GM19239 (cell line): ENCODE measurements around the gene ZNF416.
A peak's percentile ranks its signal among the peaks of the same experiment; 100 is the strongest.

Experiments
- DNase-seq: peaks from one replicate; pipeline ENCODE4 v3.0.0; 2011; ENCODE audit warnings: low spot score; ENCODE audit not compliant: insufficient read length
- FAIRE-seq: peaks from 2 replicates; lab custom pipeline; 2011; peaks lifted over from hg19 to GRCh38; lab: Jason Lieb, UNC

Gene ZNF416

DNA sequence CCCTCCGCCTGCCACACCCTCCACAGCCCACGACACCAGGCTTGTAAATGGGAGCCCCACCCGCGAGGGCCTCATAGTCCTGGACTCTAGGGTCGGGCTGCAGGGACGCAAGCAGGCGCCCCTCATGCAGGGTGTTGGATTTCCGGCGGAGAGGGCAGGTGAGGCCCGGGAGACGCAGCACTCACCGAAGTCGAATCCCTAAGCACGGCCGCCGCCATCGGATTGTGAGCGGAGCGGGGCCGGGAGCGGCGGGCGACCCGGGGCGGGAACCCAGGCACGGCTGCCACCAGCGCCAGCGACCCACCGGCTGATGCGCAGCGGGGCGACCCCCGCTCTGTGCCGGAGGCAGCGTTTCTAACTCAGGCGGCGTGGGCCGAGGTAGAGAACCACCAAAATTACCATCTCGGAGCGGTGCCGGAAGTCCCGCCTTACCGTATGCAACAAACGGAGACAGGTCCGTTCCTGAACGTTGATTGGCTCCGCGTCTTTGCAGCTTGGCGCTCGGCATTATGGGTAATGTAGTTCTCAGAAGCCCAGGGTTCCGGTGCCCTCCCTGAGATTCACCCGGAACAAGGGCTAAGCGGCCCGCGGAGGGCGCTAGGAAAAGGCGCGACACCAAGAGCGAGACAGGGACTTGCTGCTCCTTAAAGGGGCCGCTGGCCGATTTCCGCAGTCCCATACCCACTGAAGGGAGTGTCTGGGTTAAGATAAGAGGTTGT, at the start of gene ZNF416:
Gene ZNF416, minus strand, starts transcription at position 425 of the 719 bp plus-strand sequence. Its CDS starts 207 bp downstream, at position 218.
- FAIRE-seq (peak; percentile 99), DNase-seq (peak; percentile 91)

DNA sequence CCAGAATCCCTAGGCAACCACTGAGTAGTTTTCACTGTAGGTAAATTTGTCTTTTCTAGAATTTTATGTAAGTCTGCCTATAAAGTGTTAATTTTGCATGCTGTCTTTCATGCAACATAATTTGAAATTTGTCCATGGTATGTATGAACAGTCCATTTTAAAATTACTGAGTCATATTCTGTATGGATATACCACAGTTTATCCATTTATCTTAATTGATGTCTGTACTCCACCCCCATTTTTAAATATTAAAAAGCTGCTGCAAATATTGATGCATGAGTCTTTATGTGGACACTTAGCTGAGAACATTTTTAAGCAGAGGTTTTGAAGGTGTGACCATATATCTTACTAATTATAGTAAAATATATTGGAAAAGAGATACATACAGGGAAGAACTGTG, 44.4 kb upstream of the ZNF416 start:
- DNase-seq (no peak), FAIRE-seq (no peak)

DNA sequence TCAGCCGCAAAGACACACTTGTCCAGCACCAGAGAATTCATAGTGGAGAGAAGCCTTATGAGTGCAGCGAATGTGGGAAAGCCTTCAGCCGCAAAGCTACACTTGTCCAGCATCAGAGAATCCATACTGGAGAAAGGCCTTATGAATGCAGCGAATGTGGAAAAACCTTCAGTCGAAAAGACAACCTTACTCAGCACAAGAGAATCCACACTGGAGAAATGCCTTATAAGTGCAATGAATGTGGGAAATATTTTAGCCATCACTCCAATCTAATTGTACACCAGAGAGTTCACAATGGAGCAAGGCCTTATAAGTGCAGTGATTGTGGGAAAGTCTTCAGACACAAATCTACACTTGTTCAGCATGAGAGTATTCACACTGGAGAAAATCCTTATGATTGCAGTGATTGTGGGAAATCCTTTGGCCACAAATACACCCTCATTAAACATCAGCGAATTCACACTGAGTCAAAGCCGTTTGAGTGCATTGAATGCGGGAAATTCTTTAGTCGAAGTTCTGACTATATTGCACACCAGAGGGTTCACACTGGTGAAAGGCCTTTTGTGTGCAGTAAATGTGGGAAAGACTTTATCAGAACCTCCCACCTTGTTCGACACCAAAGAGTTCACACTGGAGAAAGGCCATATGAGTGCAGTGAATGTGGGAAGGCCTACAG, 42.1 kb upstream of the ZNF416 start:
- no peak for FAIRE-seq
- no peak for DNase-seq

DNA sequence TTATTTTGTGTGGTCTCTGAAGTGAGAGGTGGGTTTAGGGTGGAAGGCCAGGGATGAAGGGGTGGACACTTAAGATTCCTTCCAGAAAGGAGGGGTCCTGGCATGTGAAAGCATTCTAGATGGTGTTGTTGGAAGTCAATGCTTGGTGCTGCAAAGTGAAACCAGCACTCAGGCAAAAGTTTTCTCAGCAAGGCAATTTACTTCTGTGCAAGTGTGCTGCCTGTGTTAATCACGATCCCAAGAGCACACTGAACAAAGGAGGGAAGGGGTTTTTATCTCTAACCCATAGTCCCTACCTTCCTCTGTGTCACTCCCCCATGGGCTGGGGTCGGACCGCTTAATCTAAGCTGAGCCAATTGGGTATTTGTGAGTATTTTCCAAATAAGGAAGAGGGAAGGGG, 36.6 kb upstream of the ZNF416 start:
- no peak for DNase-seq
- FAIRE-seq = no peak

DNA sequence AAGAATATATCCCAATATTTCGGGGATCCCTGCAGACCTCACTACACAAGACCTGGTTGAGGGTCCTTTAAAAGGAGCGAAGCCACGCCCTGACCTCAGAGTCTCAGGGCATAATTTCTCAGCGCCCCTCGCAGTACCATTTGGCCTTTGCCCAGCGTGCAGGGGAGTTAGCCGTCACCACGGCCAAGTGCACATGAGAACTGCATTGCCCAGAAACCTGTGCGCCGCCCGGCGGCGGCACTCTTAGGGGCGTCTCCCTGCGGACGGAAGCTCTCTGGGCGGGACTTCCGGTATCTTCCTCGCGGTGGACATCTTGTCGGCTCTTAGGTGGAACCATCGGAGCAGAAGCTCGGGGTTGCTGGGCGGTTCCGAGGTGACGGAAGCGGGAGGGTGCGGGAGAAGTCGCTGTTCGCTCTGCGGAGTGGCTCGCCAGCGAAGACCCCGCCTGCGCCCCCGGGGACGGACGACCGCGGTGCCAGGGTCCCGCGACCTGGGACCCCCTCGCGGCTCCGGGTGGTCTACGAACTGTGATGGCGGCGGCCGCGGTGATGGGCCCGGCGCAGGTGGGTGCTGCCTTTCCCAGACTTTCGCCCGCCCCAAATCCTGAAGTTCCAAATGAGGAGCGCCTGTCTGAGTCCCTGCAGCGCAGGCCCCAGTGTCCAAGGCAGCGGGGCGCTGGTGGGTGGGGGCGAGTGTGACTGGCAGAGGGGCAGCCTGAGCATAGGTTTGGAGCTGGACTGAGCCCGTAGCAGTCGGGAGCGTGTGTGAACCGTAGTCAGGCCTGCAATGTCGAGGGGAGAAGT, 35.4 kb upstream of the ZNF416 start, which contains the start of gene ZNF134:
Gene ZNF134, plus strand, starts transcription at position 302 of the 803 bp plus-strand sequence. CDS start 5,227 bp downstream, outside the sequence.
- DNase-seq = peak; percentile 86
- FAIRE-seq = peak; percentile 89

DNA sequence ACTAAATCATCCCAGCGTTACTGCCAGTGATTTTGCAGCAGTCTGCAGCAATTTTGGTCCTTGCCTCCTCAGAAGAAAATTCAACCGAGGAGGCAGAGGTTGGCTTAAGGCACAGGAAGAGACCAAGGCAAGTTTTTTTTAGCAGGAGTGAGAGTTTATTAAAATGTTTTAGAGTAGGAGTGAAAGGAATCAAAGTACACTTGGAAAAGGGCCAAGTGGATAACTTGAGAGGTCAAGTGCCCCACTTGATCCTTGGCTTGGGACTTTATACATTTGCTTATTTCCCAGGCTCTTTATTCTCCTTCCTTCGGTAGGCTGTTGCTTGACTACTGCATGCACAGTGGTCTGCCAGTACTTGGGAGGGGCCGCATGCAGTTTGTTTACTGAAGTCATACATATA, 32.4 kb upstream of the ZNF416 start:
- DNase-seq (no peak), FAIRE-seq (no peak)

DNA sequence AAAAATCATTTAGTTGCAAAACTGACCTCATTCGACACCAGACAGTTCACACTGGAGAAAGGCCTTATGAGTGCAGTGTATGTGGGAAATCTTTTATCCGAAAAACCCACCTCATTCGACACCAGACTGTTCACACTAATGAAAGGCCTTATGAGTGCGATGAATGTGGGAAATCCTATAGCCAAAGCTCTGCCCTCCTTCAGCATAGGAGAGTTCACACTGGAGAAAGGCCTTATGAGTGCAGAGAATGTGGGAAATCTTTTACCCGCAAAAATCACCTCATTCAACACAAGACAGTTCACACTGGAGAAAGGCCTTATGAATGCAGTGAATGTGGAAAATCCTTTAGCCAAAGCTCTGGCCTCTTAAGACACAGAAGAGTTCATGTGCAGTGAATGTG, 28.2 kb upstream of the ZNF416 start:
- no peak for FAIRE-seq

DNA sequence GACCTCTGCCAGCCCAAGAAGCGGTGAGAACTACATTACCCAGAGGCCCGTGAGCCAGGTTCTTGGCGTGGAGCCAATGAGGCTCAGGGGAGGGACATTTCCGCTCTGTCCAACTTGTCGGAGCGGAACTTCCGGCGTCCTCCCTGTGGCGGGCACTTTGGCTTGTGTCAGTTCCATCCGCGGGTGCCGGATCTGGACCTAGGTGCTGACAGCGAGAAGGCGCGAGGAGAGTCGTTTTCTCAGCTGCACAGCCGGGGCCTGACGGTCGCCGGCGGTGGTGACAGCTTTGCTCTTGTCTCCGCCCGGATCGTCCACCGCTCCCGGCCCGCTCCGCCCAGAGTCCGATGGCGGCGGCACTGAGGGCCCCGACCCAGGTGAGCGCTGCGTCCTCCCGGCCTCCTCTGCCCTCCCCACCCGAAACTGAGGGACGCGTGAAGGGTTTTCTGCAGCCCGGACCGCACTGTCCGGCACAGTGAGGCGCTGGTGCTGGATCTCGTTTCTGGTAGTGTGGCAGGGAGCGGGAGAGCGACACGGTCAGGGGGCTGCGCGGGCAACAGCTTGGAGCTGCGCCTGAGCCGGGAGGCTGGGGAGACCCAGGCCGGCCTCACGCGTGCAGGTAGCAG, 21.2 kb upstream of the ZNF416 start, which contains the start of gene ZNF530:
Gene ZNF530, plus strand, starts transcription at position 125 of the 623 bp plus-strand sequence. CDS start 4,461 bp downstream, outside the sequence.
- DNase-seq (peak; percentile 80), FAIRE-seq (peak; percentile 96)

More for the DNA sequence above, 28.2 kb upstream of the ZNF416 start:
- DNase-seq = no peak

DNA sequence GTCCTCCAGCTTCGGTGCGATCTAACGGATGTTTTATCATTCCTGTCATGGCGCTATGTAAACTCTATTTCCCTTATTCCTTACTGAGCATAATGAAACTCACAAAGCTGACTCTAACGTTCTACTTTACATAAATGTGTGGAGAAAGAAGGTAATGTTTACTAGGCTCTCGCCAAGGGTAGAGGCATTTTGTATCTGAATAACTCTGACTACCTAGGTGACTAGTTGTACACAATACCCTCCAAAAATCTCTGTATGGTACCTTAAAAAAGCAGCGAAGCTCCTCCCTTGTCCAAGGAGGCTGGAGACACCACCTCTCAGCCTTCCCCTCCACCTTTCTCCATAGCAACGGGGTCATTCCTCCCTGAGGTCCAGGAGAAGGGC, 20.7 kb upstream of the ZNF416 start:
- FAIRE-seq = no peak
- no peak for DNase-seq

DNA sequence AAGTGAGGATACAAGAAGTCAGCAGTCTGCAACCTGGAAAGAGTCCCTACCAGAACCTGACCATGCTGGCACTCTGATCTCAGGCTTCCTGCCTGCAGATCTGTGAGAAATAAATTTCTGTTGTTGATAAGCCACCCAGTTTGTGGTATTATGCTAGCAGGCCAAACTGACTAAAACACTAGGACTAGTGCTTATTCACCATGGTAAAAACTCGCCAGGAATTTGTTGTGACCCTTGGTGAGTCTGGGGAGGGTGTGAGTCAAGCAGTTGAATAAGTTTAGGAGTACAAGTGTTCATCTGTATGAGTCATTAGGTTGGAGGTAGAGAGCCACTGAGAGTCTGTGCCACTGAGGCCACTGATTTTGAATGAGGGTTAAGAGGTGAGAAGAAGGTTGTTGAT, 8.8 kb upstream of the ZNF416 start:
- FAIRE-seq = no peak
- DNase-seq = no peak

DNA sequence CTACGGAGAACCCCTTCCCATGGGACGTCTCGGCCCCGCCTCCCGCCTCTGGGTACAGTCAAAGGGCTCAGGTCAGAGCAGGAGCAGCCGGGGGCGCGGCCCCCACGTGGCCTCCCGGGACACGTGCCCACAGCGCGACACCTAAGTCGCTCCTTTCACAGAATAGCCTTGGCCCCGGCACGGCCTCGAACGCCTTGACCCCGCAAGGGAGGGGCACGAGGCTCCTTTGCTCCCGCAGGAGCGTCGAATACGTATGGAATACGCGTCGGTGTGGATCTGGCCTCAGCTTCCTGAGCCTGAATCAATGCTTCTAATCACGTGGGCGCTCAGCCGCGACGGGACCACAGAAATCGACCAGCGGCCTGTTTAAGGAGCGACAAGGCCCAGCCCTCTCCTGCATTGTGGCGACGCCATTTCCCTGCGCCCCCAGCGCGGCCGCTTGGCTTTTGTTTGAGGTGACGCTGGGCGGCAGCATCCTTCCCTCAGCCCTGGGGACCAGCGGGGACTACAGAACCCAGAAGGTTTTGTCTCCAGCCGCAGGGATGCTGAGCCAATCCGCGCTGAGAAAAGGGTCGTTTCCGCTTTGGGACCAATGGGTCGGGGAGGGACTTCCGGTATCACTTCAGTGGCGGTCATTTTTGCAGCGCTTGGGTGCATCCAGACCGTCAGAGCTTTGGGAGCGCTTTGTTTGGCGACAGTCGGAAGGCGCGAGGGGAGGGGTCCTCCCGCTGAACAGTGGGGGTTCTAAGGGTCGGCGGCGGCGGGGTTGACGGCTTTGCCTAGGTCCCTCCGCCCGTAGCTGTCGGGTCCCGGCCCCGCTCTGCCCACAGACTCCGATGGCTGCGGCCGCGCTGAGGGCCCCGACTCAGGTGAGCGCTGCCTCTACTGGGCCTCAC, 5.1 kb upstream of the ZNF416 start, which contains the start of gene ZIK1:
Gene ZIK1, plus strand, starts transcription at position 625 of the 896 bp plus-strand sequence. Its CDS starts 212 bp downstream, at position 837.
- FAIRE-seq = peak; percentile 98

DNA sequence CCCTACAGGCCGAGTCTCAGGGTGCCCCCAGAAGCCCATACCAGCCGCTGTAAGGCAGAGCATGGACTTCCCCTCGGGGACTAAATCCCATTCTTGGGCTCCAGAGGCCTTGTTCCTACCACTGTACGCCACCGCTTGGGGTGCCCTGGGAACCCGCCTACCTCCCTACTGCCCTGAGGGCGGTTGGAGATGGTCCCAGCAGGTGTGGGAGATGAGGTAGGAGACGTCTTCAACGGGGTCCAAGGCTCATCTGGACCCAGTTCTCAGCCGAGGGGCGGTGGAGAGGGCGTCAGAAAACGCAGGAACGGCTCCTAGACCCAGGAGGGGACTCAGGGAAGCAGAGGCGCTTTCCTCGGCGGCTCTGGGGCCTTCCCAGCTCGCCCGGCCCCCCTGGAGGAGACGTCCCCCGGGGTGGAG, 4.4 kb upstream of the ZNF416 start:
- FAIRE-seq = no peak
- DNase-seq = no peak

More for the DNA sequence above, 5.1 kb upstream of the ZNF416 start, which contains the start of gene ZIK1:
- DNase-seq = peak; percentile 91

DNA sequence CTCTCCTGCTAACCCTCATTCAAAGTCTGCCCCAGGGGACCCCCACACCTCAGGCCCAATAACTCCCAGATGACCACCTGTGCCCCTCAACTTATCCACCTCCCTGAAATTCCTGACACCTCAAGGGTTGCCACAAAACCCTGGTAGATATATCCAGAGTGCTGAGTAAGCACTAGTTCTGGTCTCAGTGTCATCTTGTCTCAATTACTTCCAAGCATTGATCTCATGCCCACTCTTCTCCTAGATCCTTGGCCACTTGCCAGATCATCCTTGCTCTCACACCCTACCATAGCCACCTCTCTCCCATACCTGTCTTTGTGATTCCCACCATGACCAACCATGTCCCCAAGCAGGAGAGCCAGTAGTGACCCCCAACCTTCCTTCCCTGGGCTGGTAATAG, 2.0 kb downstream of the ZNF416 start:
- FAIRE-seq = no peak

DNA sequence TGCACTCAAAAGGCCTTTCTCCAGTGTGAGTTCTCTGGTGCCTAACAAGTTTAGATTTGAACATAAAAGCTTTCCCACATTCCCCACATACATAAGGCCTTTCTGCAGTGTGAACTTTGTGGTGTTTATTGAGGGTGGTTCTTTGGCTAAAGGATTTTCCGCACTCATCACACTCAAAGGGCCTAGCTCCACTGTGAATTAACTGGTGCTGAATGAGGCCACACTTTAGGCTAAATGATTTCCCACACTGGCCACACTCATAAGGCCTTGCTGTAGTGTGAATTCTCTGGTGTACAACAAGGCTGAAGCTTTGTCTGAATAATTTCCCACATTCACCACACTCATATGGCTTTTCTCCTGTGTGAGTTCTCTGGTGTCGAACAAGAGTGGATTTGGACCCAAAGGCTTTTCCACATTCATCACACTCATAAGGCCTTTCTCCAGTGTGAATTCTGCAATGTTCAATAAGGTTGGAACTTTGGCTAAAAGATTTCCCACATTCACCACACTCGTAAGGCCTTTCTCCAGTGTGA, 6.2 kb downstream of the ZNF416 start:
- FAIRE-seq (no peak), DNase-seq (no peak)

More for the DNA sequence above, 2.0 kb downstream of the ZNF416 start:
- DNase-seq = no peak

DNA sequence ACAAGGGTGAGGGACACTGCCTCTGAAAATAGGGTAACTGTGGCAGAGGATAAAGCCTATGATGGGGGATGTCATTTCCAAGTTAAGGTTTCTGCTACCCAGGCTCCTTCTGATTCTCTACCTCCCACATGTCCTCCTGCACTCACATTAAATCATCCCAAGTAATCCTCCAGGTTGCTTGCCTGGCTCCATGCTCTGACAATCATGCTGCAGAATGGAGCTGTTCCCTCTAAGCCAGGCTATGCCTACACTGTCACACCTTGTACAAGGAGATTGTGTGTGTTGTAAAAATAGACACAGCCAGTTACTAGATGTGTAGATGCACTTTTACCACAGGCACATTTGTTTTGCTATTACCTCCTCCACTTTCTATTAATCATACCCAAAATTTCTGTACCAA, 8.0 kb downstream of the ZNF416 start:
- no peak for FAIRE-seq
- no peak for DNase-seq

DNA sequence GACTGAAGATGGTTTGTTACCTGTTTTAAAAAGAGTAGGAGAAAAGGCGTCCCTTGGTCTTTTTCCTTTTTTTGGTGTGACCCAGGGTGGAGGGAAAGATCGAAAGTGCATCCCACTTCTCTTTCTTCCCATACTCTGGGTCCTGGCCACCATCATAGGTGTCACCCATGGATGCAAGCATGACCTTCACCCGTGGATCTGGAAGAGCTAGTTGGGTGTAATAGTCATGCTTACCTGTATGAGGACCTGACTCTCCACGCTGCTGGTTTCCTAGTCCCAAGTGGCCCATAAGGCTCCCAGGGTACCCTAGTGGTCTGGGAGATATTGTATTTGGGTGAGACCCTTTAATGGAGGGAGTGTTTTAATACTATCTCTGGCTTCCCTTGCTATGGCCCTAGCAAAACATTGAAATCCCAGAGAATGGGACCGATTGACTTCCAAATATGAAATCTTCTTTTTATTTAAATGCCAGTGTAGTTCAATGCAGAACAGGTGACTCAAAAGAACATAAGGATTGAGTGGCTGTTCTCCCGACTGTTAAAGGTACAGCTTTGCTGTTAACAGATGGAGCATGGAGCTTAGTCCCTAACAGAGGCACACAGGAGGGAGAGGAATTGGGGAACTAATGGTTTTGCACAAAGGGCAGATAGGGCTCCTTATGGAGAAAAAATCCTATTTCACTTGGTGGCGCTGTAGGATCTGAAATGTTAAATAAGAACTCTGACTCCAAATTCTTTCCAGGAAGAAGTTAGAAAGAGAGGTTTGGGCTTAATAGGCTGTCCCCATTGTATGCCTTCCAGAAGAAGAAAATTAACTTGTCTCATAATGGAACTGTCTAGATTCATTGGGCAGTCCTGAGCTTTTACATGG, 12.1 kb downstream of the ZNF416 start:
- FAIRE-seq (no peak), DNase-seq (no peak)

DNA sequence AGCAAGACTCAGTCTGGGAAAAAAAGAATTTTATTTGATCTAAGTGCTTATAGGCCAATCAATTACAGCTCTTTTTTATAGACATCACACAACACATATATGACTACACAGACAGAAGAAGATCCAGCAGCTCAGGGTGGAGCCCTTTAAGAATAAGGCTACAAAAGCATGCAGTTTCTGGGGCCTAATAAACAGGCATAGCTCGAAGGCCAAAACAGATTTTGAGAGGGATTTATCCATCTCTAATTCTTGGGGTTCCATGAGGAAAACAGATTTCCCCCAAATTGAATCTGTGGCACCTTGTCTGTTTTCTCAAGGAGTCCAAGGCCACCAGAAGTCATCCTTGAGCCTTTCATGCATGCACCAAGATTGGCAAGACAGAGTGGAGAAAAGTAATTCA, 15.2 kb downstream of the ZNF416 start:
- no peak for FAIRE-seq
- no peak for DNase-seq

DNA sequence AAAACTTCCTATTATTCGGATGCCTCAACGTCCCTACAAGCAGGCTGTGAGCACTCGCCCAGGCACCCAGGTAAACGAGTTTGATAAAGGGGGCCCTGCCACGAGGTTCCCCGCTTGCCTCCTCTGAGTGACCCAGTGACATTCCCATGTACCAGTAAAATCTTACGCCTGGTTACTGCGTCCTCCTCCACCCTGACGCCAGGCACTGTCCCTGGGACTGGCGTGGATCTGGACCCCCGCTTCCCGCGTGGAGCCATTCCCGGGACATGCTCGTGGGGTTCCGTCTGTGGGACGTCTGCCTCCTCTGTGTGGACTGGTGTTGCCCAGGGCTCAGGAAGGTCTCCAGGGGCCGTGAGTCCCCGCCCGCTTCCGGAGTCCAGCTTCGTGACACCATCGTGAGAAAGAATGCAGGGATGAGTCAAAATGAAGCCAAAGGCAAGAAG, 18.6 kb downstream of the ZNF416 start:
- no peak for FAIRE-seq
- no peak for DNase-seq
